GM19372 (cell line): ENCODE results near the gene ACSL3.
"Not testable (repeated sequence)": the region's sequence is repeated elsewhere in the genome, so short reads cannot be mapped to it uniquely, and the experiment has no call there.

Experiments
- ATAC-seq: cut with Tn5 transposase; IDR thresholded peaks from one replicate; pipeline ENCODE4 v1.9.1; 2021; ENCODE audit warnings: mild to moderate bottlenecking, low read depth, moderate library complexity; ENCODE audit not compliant: unreplicated experiment

The ACSL3 gene

GRCh38 chr2:222904557-222905258 lies 43.9 kb downstream of the ACSL3 start:
- ATAC-seq: no peak

- no peak for ATAC-seq
Measured at GRCh38 chr2:222907048-222907447, 46.2 kb downstream of the ACSL3 start.

GRCh38 chr2:222907790-222908441 lies 47.1 kb downstream of the ACSL3 start:
- ATAC-seq: no peak

- ATAC-seq: no peak
Measured at GRCh38 chr2:222909286-222909685, 48.5 kb downstream of the ACSL3 start.

- peak; percentile 95 for ATAC-seq
Measured at GRCh38 chr2:222912117-222912516, 51.3 kb downstream of the ACSL3 start.

GRCh38 chr2:222912776-222913175 lies 51.9 kb downstream of the ACSL3 start:
- ATAC-seq: no peak

- ATAC-seq: no peak
Measured at GRCh38 chr2:222915092-222915957, 54.5 kb downstream of the ACSL3 start.

- no peak for ATAC-seq
Measured at GRCh38 chr2:222916229-222917197, 55.7 kb downstream of the ACSL3 start.

- ATAC-seq: not testable (repeated sequence)
Measured at GRCh38 chr2:222917212-222917611, 56.4 kb downstream of the ACSL3 start.

GRCh38 chr2:222919841-222920526 lies 59.1 kb downstream of the ACSL3 start:
- no peak for ATAC-seq

- ATAC-seq: no peak
Measured at GRCh38 chr2:222920657-222921186, 59.9 kb downstream of the ACSL3 start.

- ATAC-seq: no peak
Measured at GRCh38 chr2:222922019-222922800, 61.4 kb downstream of the ACSL3 start.

GRCh38 chr2:222926915-222927314 lies 66.1 kb downstream of the ACSL3 start:
- no peak for ATAC-seq

- ATAC-seq: no peak
Measured at GRCh38 chr2:222927600-222927999, 66.8 kb downstream of the ACSL3 start.

- ATAC-seq: no peak
Measured at GRCh38 chr2:222928335-222928734, 67.5 kb downstream of the ACSL3 start.

GRCh38 chr2:222930862-222931261 lies 70.0 kb downstream of the ACSL3 start:
- no peak for ATAC-seq

- ATAC-seq: no peak
Measured at GRCh38 chr2:222931659-222932058, 70.8 kb downstream of the ACSL3 start.

- ATAC-seq: no peak
Measured at GRCh38 chr2:222933458-222933857, 72.6 kb downstream of the ACSL3 start.
